Stimulated activated CD8-positive, alpha-beta memory T cell treated with anti-CD3 and anti-CD28 coated beads, Interleukin-7, amount 100 ng/mL, for 4 hours (primary cell): ENCODE data around the gene HVCN1.

ENCODE experiments used
- DNase-seq, 2 donors: peaks; one replicate each; pipeline ENCODE4 v3.0.0-alpha.2; 2020; ENCODE audit warnings: low read depth in 2 of 2

Gene HVCN1

DNA sequence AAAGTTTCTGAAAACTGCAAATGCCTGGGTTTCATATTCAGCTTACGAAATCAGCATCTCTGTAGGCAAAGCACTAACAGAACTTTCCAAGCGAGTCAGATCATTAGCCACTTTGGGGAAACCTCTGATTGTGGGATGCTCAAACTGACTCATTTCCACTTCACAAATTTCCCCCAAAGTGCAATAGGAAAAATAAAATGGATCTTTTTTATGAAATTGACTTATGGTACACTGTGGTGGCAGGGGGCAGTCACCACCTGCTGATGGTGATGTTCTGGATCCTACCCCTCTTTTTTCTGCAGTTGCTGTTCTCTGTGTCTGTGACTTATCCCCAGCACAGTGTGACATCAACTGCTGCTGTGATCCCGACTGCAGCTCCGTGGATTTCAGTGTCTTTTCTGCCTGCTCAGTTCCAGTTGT lies 69.4 kb downstream of the HVCN1 start:
- DNase-seq: no peak

DNA sequence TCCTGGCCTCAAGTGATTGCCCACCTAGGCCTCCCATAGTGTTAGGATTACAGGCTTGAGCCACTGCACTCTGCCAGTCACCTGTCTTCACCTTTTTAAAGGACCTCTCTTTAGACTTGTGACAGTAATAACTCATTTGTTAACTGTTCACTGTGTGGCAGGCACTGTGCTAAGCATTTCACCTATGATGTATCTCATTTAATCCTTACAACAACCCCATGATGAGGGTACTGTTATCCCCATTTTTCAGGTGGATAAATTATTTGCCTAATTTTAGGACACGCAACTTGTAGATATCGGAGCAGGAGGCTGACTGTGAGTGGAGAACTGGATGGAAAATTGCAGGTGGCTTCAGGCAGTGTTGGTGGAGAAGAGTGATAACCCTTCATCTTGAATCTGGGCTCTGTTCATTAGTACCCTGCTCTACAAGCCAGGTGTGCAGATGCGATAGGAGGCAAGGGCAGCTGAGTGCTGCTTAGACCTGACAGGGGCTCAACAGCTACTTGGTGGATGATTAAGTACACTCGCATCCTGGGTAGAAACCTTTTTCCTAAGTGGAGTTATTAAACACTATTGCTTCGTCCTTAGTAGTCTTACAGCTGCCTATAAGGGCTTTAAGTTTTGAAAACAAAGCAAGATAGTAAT lies 72.3 kb downstream of the HVCN1 start:
- no peak for DNase-seq

DNA sequence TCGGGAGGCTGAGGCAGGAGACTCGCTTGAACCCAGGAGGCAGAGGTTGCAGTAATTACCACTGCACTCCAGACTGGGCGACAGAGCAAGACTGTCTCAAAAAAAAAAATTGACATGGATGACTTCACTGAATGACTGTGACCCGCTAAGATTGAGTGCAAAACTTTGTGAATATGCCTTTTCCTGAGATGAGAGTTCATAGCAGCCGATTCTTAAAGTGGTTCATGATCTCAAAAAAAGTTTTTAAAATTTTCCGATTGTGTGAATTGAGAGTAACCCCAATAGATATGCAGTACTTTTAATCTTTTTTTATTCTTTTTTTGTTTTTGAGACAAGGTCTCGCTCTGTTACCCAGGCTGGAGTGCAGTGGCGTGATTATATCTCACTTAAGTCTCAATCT lies 73.7 kb downstream of the HVCN1 start:
- DNase-seq: no peak

DNA sequence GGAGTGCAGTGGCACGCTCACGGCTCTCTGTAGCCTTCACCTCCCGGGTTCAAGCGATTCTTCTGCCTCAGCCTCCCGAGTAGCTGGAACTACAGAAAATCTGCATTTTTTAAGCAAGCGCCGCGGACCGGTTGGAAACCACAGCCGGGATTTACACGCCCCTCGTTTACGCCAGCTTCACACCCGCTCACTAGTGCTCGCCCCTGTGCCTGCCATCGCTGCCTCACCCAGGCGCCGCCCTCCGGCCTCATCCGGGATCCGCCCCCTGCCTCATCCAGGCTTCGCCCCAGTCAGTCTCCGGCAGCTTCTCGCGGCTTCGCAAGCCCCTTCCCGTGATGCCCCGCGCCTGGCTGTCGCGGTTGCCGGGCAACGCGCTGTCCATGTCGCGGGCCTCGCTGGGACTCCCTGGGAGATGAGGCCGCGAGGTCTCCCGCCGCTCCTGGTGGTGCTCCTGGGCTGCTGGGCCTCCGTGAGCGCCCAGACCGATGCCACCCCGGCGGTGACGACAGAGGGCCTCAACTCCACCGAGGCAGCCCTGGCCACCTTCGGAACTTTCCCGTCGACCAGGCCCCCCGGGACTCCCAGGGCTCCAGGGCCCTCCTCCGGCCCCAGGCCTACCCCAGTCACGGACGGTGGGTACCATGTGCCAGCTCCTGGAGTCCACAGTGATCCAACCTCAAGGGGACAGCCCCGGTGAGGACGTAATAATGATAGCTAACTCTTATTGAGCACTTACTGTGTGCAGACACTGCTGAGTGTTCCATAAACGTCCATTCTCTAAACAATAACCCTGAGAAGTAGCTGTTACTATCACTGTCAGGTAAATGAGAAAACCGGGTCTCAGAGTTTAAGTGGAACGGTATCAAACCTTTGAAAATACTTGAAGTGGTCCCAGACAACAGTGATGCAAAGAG lies 74.9 kb downstream of the HVCN1 start, which contains the start of gene TCTN1:
Gene TCTN1 (plus strand): TSS at position 359 of the 914 bp plus-strand sequence. CDS start 54 bp downstream, at position 413.
- peak; percentile 91 to 96 for DNase-seq

DNA sequence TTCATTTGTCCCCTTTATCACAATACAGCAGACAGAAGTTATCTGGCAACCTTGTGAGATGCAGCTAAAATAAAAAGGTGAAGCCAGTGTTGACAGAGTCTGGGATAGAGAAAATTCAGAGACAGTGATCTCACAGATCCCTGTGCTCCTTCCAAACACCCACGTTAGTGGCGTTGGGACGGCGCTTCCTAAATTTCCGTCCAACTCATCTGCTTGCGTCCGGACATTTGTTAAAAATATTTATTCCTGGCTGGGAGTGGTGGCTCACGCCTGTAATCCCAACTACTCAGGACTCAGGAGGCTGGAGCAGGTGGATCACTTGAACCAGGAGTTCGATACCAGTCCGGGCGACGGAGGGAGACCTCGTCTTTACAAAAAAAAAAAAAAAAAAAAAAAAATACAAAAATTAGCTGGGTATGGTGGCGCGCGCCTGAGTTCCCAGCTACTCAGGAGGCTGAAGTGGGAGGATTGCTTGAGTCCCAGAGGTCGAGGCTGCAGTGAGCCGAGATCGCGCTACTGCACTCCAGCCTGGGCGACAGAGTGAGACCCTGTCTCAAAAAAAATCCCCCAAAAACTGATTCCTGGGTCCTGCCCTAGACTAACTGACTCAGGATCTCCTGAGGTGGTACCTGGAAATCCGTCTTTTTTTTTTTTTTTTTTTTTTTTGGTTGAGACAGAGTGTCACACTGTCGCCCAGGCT lies 75.7 kb downstream of the HVCN1 start:
- DNase-seq: no peak

DNA sequence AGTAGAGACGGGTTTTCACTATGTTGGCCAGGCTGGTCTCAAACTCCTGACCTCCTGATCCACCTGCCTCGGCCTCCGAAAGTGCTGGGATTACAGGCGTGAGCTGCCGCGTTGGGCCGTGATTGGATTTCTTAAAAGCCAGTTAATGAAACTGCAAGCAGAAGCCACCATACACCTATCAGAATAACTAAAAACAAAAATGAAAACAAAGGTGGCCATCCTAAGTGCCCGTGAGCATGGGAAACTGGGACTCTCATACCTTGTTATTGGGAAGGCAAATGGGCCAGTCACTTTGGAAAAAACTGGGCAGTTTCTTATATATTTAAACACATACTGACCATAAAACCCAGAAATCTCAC lies 82.7 kb downstream of the HVCN1 start:
- no peak for DNase-seq

DNA sequence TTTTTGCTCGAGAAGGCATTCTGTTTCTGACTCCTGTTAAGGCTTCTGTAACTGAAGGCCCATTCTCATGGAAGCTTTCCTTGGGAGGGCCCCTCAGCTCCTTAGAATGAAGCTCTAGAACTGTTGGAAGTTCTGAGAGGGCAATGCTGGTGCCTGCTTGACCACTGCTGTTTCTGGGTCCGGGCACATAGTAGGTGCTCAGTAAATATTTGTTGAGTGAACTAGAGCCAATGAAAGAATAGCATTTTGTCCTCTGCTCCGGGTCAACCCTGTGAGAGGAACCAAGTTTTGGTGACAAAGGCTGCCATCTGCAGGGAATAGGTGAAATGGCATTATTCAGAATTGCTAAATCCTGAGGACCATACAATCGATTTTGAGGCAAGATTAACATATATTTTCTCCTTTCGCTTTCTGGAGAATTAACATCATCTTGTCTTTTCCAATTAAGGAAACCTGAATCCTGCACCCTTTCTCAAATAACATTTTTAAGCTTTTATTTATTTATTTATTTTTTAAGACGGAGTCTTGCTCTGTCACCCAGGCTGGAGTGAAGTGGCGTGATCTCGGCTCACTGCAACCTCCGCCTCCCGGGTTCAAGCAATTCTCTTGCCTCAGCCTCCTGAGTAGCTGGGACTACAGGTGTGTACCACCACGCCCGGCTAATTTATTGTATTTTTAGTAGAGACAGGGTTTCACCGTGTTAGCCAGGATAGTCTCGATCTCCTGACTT lies 86.7 kb downstream of the HVCN1 start:
- peak in 1 of 2 donors; percentile 34 for DNase-seq

DNA sequence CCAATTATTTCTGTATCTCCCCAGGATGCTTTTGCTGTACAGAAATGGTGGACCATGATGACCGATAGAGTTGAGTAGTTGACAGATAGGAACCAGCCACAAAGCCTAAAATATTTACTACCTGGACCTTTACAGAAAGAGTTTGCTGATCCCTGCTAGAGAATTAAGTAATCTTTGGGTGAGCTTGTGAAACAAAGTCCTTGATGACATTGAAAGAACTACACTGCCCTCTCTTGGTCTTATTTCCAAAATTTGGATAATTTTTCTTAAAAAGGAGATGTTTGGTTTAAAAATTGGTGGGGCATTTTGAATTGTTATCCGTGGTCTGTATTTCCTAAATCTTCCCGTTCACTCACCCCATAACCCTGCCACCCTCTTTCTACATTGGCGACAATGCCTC lies 88.7 kb downstream of the HVCN1 start:
- no peak for DNase-seq

DNA sequence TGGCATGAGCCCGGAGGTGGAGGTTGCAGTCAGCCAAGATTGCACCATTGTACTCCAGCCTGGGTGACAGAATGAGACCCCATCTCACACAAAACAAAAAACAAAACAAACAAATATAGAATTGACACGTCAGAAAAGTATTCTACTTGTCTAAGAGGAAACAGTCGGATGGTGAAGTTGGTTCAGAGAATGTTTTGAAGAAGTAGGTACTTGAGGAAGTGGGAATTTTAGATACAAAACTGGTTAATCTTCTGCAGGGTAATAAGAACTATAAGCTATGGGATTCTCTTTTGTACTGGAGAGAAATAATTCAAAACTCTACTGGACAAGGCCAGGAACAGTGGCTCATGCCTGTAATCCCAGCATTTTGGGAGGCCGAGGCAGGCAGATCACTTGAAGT lies 89.6 kb downstream of the HVCN1 start:
- DNase-seq: no peak
